SK-N-SH (cell line): ENCODE measurements around the gene SKA2.

Experiments
- ELF1 ChIP-seq: IDR thresholded peaks from 2 replicates; pipeline ENCODE4 v1.4.0; 2012
- EZH2phosphoT487 ChIP-seq: fragments of 200-600 bp; sonication (generic); IDR thresholded peaks from 2 replicates; pipeline ENCODE4 v1.6.1; 2017; ENCODE audit warnings: low read depth, mixed run types, mild to moderate bottlenecking, antibody characterized with exemption, moderate library complexity, borderline replicate concordance
- FOXJ3 ChIP-seq: sonication (generic); formaldehyde crosslinking; IDR thresholded peaks from 2 replicates; pipeline ENCODE4 v1.5.1; 2020; ENCODE audit warnings: mild to moderate bottlenecking, missing genetic modification reagents
- JUND ChIP-seq: IDR thresholded peaks from 2 replicates; pipeline ENCODE4 v1.4.0; 2012
- MXI1 ChIP-seq: IDR thresholded peaks from 2 replicates; pipeline ENCODE4 v1.6.1; 2012; ENCODE audit warnings: mild to moderate bottlenecking, low read depth, low read length, improper control_type of control experiment
- NRF1 ChIP-seq: IDR thresholded peaks from 2 replicates; pipeline ENCODE4 v1.6.1; 2012; ENCODE audit warnings: low read depth, mild to moderate bottlenecking, low read length
- POLR2AphosphoS5 ChIP-seq: IDR thresholded peaks from 2 replicates; pipeline ENCODE4 v1.6.1; 2012; ENCODE audit warnings: low read depth, low read length
- RAD21 ChIP-seq: IDR thresholded peaks from 2 replicates; pipeline ENCODE4 v1.6.1; 2012; ENCODE audit warnings: mild to moderate bottlenecking, low read length
- TAF1 ChIP-seq: IDR thresholded peaks from 2 replicates; pipeline ENCODE4 v1.6.1; 2012; ENCODE audit warnings: low read depth, mild to moderate bottlenecking, low read length, moderate library complexity, borderline replicate concordance
- YY1 ChIP-seq: IDR thresholded peaks from 2 replicates; pipeline ENCODE4 v1.4.0; 2012; ENCODE audit warnings: low read depth, mild to moderate bottlenecking
- TF ChIP-seq, protein P1 (sequence below): fragments of 200-600 bp; sonication (generic); IDR thresholded peaks from 2 replicates; pipeline ENCODE4 v1.6.1; 2017; ENCODE audit warnings: antibody characterized with exemption, mild to moderate bottlenecking, moderate library complexity
- TF ChIP-seq, protein P2 (sequence below): fragments of 150-350 bp; IDR thresholded peaks from 2 replicates; pipeline ENCODE4 v1.6.1; 2017; ENCODE audit warnings: antibody characterized with exemption, low read length, low read depth, borderline replicate concordance
- TF ChIP-seq, protein P3 (sequence below): IDR thresholded peaks from 2 replicates; pipeline ENCODE4 v1.4.0; 2012; ENCODE audit warnings: low read depth, borderline replicate concordance
- TF ChIP-seq, protein P4 (sequence below): IDR thresholded peaks from 2 replicates; pipeline ENCODE4; 2012

DNA sequence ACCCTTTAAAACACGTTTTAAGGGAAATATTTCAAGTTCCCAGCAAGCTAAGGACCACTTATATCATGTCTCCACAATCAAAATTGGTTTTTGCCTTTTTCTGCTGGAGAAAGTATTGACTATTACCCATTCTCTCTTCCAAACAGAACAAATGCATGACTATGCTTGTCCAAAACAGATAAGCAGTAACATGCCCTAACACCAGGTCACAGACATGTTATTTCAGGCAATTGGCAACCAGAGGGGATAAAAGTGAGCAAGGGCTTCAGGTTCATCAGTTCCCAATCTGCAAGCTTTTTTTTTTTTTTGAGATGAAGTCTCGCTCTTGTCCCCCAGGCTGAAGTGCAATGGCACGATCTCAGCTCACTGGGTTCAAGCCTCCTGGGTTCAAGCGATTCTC is 15.0 kb downstream of the SKA2 start:
- TF ChIP-seq EZH2phosphoT487 (no peak), MXI1 (no peak), FOXJ3 (CRISPR knock-in tag) (no peak), ELF1 (no peak), POLR2AphosphoS5 (no peak), JUND (no peak), NRF1 (no peak), RAD21 (no peak), YY1 (no peak), TAF1 (no peak)
- TF ChIP-seq, protein P1, sequence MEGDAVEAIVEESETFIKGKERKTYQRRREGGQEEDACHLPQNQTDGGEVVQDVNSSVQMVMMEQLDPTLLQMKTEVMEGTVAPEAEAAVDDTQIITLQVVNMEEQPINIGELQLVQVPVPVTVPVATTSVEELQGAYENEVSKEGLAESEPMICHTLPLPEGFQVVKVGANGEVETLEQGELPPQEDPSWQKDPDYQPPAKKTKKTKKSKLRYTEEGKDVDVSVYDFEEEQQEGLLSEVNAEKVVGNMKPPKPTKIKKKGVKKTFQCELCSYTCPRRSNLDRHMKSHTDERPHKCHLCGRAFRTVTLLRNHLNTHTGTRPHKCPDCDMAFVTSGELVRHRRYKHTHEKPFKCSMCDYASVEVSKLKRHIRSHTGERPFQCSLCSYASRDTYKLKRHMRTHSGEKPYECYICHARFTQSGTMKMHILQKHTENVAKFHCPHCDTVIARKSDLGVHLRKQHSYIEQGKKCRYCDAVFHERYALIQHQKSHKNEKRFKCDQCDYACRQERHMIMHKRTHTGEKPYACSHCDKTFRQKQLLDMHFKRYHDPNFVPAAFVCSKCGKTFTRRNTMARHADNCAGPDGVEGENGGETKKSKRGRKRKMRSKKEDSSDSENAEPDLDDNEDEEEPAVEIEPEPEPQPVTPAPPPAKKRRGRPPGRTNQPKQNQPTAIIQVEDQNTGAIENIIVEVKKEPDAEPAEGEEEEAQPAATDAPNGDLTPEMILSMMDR: no peak
- TF ChIP-seq, protein P2, sequence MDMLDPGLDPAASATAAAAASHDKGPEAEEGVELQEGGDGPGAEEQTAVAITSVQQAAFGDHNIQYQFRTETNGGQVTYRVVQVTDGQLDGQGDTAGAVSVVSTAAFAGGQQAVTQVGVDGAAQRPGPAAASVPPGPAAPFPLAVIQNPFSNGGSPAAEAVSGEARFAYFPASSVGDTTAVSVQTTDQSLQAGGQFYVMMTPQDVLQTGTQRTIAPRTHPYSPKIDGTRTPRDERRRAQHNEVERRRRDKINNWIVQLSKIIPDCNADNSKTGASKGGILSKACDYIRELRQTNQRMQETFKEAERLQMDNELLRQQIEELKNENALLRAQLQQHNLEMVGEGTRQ: no peak
- TF ChIP-seq, protein P3, sequence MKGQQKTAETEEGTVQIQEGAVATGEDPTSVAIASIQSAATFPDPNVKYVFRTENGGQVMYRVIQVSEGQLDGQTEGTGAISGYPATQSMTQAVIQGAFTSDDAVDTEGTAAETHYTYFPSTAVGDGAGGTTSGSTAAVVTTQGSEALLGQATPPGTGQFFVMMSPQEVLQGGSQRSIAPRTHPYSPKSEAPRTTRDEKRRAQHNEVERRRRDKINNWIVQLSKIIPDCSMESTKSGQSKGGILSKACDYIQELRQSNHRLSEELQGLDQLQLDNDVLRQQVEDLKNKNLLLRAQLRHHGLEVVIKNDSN: no peak
- TF ChIP-seq, protein P4, sequence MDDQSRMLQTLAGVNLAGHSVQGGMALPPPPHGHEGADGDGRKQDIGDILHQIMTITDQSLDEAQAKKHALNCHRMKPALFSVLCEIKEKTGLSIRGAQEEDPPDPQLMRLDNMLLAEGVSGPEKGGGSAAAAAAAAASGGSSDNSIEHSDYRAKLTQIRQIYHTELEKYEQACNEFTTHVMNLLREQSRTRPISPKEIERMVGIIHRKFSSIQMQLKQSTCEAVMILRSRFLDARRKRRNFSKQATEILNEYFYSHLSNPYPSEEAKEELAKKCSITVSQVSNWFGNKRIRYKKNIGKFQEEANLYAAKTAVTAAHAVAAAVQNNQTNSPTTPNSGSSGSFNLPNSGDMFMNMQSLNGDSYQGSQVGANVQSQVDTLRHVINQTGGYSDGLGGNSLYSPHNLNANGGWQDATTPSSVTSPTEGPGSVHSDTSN: no peak
